GM12878 (cell line): Measurements from ENCODE around the gene IKBKG. TPM values are rescaled to one million over a fixed set of nuclear protein-coding genes. Genes with fewer than 3 reads are reported as not detected.

Source experiments
- ATAC-seq: fragments of 200-7000 bp; cut with Tn5 transposase; 3 replicates; pipeline ENCODE4 v1.9.1; 2020; ENCODE audit warnings: mild to moderate bottlenecking, moderate library complexity
- BruUV-seq: library from RNA; stranded (reverse); fragments of 400-500 nt; replicated peaks from 2 replicates; lab custom pipeline; 2021; lab: Mats Ljungman, UMichigan
- CTCF ChIA-PET: fragments of 300-600 bp; sonication (Branson Sonifier 250); formaldehyde crosslinking; extraction: SDS; loops from one replicate; lab custom pipeline; 2021; ENCODE audit warnings: inconsistent platforms; lab: Yijun Ruan, JAX
- POLR2A ChIA-PET: fragments of 350-600 bp; formaldehyde crosslinking; extraction: SDS; loops from one replicate; lab custom pipeline; 2021; ENCODE audit warnings: inconsistent platforms; lab: Charles Lee
- RAD21 ChIA-PET: fragments of 300-600 bp; sonication (Branson Sonifier 250); formaldehyde crosslinking; loops from one replicate; lab custom pipeline; 2023; ENCODE audit warnings: antibody characterized with exemption; ENCODE audit not compliant: unreplicated experiment; lab: Charles Lee
- SMC1A ChIA-PET: fragments of 300-600 bp; sonication (Branson Sonifier 250); formaldehyde crosslinking; loops from one replicate; lab custom pipeline; 2023; ENCODE audit not compliant: unreplicated experiment, uncharacterized antibody; lab: Charles Lee
- DNase-seq: peaks from one replicate; pipeline ENCODE4 v3.0.0-alpha.2; 2011; ENCODE audit warnings: low read depth, low spot score
- FAIRE-seq: peaks from 3 replicates; lab custom pipeline; 2011; peaks lifted over from hg19 to GRCh38; lab: Jason Lieb, UNC
- H2AFZ ChIP-seq: 2 replicates; pipeline ENCODE4 v1.6.0; 2011; ENCODE audit warnings: low read depth, low read length, control low read depth; ENCODE audit not compliant: control insufficient read depth
- H3K27ac ChIP-seq: 2 replicates; pipeline ENCODE4 v1.5.1; 2011; ENCODE audit warnings: control low read depth; ENCODE audit not compliant: control insufficient read depth, insufficient read depth
- H3K27me3 ChIP-seq, 2 experiments: replicated peaks in 1 of 2; 2 replicates each; pipeline versions ENCODE4 v1.6.0 to v1.6.1; 2011; ENCODE audit warnings: low read length in 1 of 2; ENCODE audit not compliant: control insufficient read depth in 2 of 2, insufficient read depth in 2 of 2
- H3K36me3 ChIP-seq, 2 experiments: 2 replicates each; pipeline ENCODE4 v1.5.1; 2011; ENCODE audit warnings: low read length in 1 of 2; ENCODE audit not compliant: control insufficient read depth in 2 of 2, insufficient read depth in 2 of 2
- H3K4me1 ChIP-seq: 2 replicates; pipeline ENCODE4 v1.6.1; 2011; ENCODE audit warnings: mild to moderate bottlenecking, low read length, moderate library complexity, mixed read lengths; ENCODE audit not compliant: control insufficient read depth, insufficient read depth
- H3K4me2 ChIP-seq: 2 replicates; pipeline ENCODE4 v1.6.0; 2011; ENCODE audit warnings: control low read depth; ENCODE audit not compliant: control insufficient read depth, insufficient read depth
- H3K4me3 ChIP-seq: fragments of 200-600 bp; sonication (generic); 2 replicates; pipeline ENCODE4 v1.5.1; 2016
- H3K79me2 ChIP-seq: 2 replicates; pipeline ENCODE4 v1.6.0; 2011; ENCODE audit warnings: low read length; ENCODE audit not compliant: control insufficient read depth, insufficient read depth
- H3K9ac ChIP-seq: 2 replicates; pipeline ENCODE4 v1.8.0; 2011; ENCODE audit warnings: low read length, control low read depth, mixed read lengths; ENCODE audit not compliant: control insufficient read depth, insufficient read depth
- H3K9me3 ChIP-seq: replicated peaks from 3 replicates; pipeline ENCODE4 v1.5.1; 2011; ENCODE audit warnings: mild to moderate bottlenecking, low read length; ENCODE audit not compliant: control insufficient read depth, insufficient read depth
- H4K20me1 ChIP-seq: 2 replicates; pipeline ENCODE4 v1.6.0; 2011; ENCODE audit not compliant: control insufficient read depth, insufficient read depth
- BACH1 ChIP-seq: fragments of 450-650 bp; IDR thresholded peaks from 2 replicates; pipeline ENCODE4 v1.6.1; 2017; ENCODE audit warnings: mild to moderate bottlenecking, borderline replicate concordance
- BCL3 ChIP-seq: IDR thresholded peaks from 2 replicates; pipeline ENCODE4 v1.6.1; 2011; ENCODE audit warnings: borderline replicate concordance, low read depth, mild to moderate bottlenecking, moderate library complexity, low read length; ENCODE audit not compliant: insufficient read depth, poor library complexity, severe bottlenecking
- DPF2 ChIP-seq: fragments of 450-650 bp; IDR thresholded peaks from 2 replicates; pipeline ENCODE4 v1.6.1; 2017; ENCODE audit warnings: mild to moderate bottlenecking
- MTA3 ChIP-seq: IDR thresholded peaks from 2 replicates; pipeline ENCODE4 v1.6.1; 2012; ENCODE audit warnings: low read length, inconsistent platforms, borderline replicate concordance
- NFIC ChIP-seq: IDR thresholded peaks from 2 replicates; pipeline ENCODE4 v1.6.1; 2012; ENCODE audit warnings: low read depth, mild to moderate bottlenecking, inconsistent platforms, low read length, moderate library complexity
- POLR2AphosphoS5 ChIP-seq: IDR thresholded peaks from 2 replicates; pipeline ENCODE4 v1.6.1; 2011; ENCODE audit warnings: mild to moderate bottlenecking, low read length, inconsistent platforms
- RFX5 ChIP-seq: IDR thresholded peaks from 2 replicates; pipeline ENCODE4 v1.6.1; 2011; ENCODE audit warnings: low read depth, low read length, improper control_type of control experiment
- SRF ChIP-seq, 2 experiments: IDR thresholded peaks; 2 replicates each; pipeline ENCODE4 v1.6.1; 2011; ENCODE audit warnings: low read depth in 2 of 2, low read length in 2 of 2, mild to moderate bottlenecking in 1 of 2, moderate library complexity in 1 of 2
- TCF7 ChIP-seq: IDR thresholded peaks from 2 replicates; pipeline ENCODE4 v1.6.1; 2014; ENCODE audit warnings: antibody characterized with exemption, borderline replicate concordance
- ZBED1 ChIP-seq: IDR thresholded peaks from 2 replicates; pipeline ENCODE4 v1.6.1; 2016; ENCODE audit warnings: borderline replicate concordance
- ZBTB40 ChIP-seq: fragments of 450-650 bp; IDR thresholded peaks from 2 replicates; pipeline ENCODE4 v1.6.1; 2016; ENCODE audit warnings: mild to moderate bottlenecking, moderate library complexity, borderline replicate concordance
- WGBS: methylation state at CpG from one replicate; pipeline ENCODE4 v1.1.6; 2016; ENCODE audit warnings: low lambda C conversion rate; ENCODE audit not compliant: insufficient replicate concordance, insufficient coverage; ENCODE audit errors: missing lambda C conversion rate; 5-methylcytosine and 5-hydroxymethylcytosine counted together
- in situ Hi-C: fragments of 300-500 bp; cut with MboI; formaldehyde crosslinking; loops from 9 replicates; pipeline ENCODE4 v1.14.3; 2018; ENCODE audit warnings: mixed read lengths
- intact Hi-C: fragments of 100-400 bp; cut with micrococcal nuclease; formaldehyde crosslinking; loops from one replicate; pipeline ENCODE4 v1.14.2; 2022; ENCODE audit not compliant: unreplicated experiment
- polyA plus RNA-seq, 11 experiments: library from polyadenylated mRNA; depleted of rRNA in 4 of 11; unstranded in 6 of 11; stranded (reverse) in 5 of 11; fragments of >200 nt; fragmentation: Nextera tagmentation in 4 of 11; fragmentation: Illumina TruSeq in 1 of 11; extraction: Ambion mirVana in 4 of 11; extraction: Trizol in 1 of 11; gene quantifications; 1 replicate in 1 of 11; 2 replicates in 10 of 11; pipeline versions ENCODE4 v1.2.1 to v1.2.3, GENCODE V29; 2011 to 2016; ENCODE audit warnings: inconsistent platforms in 2 of 11, missing spikeins in 2 of 11, low read depth in 1 of 11
- total RNA-seq, 4 experiments: library from RNA; depleted of rRNA in 3 of 4; stranded (reverse); fragments of >200 nt in 3 of 4; fragmentation: Illumina TruSeq in 1 of 4; extraction: Trizol in 1 of 4; gene quantifications; 2 replicates each; pipeline versions ENCODE4 v1.2.1 to v1.2.3, GENCODE V29; 2013 to 2021
- TF ChIP-seq, protein P1 (sequence below): fragments of 450-650 bp; IDR thresholded peaks from 2 replicates; pipeline ENCODE4 v1.6.1; 2017; ENCODE audit warnings: mild to moderate bottlenecking, moderate library complexity
- TF ChIP-seq, protein P2 (sequence below): IDR thresholded peaks from 2 replicates; pipeline ENCODE4 v1.6.1; 2012; ENCODE audit warnings: low read length, inconsistent platforms

Gene IKBKG
- total and polyA plus RNA-seq, 10 of the 15 experiments (the other 5 are each of a cell fraction or from before 2014, with no cell fraction given): 0.35 to 30.7 (median 16.7) TPM

DNA sequence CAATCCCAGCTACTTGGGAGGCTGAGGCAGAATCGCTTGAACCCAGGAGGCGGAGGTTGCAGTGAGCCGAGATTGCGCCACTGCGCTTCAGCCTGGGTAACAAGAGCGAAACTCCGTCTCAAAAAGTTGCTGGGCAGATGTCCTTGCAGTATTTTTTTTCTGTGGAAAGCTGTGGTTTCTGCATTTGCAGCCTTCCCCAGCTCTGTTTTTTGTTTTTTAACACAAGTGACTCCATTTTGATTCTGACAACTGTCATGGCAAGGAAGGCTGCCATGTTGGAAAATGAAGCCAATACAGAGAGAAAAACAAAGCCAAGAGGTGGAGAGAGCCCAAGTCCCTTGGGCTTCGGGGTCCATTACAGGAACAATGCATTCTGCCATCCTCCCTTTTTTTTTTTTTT lies 45.3 kb upstream of the IKBKG start:
- ChIA-PET RAD21 (no interaction called here), POLR2A (interaction anchor here (0.7 to 1.5 kb wide), 2 partner anchors 12 to 979 kb away, joined by 4 read pairs; partner anchors contain the start of gene SLC10A3), SMC1A (interaction anchor here (0.6 kb wide), 1 partner anchor 9 kb away, joined by 3 read pairs; no protein-coding TSS in a partner anchor), CTCF (no interaction called here)
- no peak overlapping the region for H3K4me2 ChIP-seq
- H3K9ac ChIP-seq: no peak overlapping the region
- ATAC-seq (no peak), DNase-seq (no peak), FAIRE-seq (no peak)
- no peaks in the 10 kb centered on the region for H3K79me2 ChIP-seq
- H3K36me3 ChIP-seq: no peaks in the 10 kb centered on the region
- no TSS peak for BruUV-seq
- peaks cover 5% of the 10 kb centered on the region for H3K4me1 ChIP-seq
- WGBS: 35% methylated on average over 8 of the region's 8 CpGs
- H3K27ac ChIP-seq: no peak overlapping the region
- in situ Hi-C loops (no loop called here), intact Hi-C loops (no loop called here)
- no peak overlapping the region for H3K4me3 ChIP-seq
- no peaks in the 10 kb centered on the region for H3K27me3 ChIP-seq
- TF ChIP-seq NFIC (no peak), POLR2AphosphoS5 (no peak), ZBTB40 (no peak), SRF (IDR thresholded peaks at IDR 0.05; ENCODE audit: low read depth in 2 of 2, low read length in 2 of 2) (no peak), MTA3 (no peak), DPF2 (no peak), ZBED1 (no peak), RFX5 (no peak), TCF7 (no peak), BACH1 (no peak), BCL3 (no peak)
- TF ChIP-seq, protein P1, sequence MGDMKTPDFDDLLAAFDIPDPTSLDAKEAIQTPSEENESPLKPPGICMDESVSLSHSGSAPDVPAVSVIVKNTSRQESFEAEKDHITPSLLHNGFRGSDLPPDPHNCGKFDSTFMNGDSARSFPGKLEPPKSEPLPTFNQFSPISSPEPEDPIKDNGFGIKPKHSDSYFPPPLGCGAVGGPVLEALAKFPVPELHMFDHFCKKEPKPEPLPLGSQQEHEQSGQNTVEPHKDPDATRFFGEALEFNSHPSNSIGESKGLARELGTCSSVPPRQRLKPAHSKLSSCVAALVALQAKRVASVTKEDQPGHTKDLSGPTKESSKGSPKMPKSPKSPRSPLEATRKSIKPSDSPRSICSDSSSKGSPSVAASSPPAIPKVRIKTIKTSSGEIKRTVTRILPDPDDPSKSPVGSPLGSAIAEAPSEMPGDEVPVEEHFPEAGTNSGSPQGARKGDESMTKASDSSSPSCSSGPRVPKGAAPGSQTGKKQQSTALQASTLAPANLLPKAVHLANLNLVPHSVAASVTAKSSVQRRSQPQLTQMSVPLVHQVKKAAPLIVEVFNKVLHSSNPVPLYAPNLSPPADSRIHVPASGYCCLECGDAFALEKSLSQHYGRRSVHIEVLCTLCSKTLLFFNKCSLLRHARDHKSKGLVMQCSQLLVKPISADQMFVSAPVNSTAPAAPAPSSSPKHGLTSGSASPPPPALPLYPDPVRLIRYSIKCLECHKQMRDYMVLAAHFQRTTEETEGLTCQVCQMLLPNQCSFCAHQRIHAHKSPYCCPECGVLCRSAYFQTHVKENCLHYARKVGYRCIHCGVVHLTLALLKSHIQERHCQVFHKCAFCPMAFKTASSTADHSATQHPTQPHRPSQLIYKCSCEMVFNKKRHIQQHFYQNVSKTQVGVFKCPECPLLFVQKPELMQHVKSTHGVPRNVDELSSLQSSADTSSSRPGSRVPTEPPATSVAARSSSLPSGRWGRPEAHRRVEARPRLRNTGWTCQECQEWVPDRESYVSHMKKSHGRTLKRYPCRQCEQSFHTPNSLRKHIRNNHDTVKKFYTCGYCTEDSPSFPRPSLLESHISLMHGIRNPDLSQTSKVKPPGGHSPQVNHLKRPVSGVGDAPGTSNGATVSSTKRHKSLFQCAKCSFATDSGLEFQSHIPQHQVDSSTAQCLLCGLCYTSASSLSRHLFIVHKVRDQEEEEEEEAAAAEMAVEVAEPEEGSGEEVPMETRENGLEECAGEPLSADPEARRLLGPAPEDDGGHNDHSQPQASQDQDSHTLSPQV: no peak
- TF ChIP-seq, protein P2, sequence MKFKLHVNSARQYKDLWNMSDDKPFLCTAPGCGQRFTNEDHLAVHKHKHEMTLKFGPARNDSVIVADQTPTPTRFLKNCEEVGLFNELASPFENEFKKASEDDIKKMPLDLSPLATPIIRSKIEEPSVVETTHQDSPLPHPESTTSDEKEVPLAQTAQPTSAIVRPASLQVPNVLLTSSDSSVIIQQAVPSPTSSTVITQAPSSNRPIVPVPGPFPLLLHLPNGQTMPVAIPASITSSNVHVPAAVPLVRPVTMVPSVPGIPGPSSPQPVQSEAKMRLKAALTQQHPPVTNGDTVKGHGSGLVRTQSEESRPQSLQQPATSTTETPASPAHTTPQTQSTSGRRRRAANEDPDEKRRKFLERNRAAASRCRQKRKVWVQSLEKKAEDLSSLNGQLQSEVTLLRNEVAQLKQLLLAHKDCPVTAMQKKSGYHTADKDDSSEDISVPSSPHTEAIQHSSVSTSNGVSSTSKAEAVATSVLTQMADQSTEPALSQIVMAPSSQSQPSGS: no peak
- H3K9me3 ChIP-seq: no peaks in the 10 kb centered on the region; the same call in 2 of the 3 replicates
- H2AFZ ChIP-seq: no peak overlapping the region
- H4K20me1 ChIP-seq: no peaks in the 10 kb centered on the region
